SKM-1 (cell line): ENCODE results near the gene NEDD4L.

Experiments
- DNase-seq: peaks from one replicate; lab custom pipeline; 2025; ENCODE audit not compliant: unreplicated experiment; lab: John Stamatoyannopoulos, UW

The NEDD4L gene

GRCh38 chr18:58051765-58052460 is 7.9 kb downstream of the NEDD4L start:
- no peak for DNase-seq

DNA sequence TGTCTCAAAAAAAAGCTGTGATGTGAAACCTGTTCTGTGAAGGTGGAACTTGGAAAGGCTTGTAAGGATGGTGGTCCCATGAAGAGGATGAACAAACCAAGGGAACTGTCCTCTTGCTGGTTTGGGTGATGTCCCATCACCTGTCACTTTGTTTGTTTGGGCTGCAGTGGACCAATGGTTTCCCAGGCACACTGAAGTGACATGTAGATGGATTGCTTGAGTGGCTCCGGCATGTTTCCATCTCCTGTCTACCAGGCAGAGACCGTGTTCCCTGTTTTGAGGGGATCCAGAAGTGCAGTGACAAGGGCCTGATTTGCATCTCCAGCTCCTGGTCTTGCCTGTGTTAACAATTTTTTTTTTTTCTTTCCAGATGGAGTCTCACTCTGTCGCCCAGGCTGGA is 8.9 kb downstream of the NEDD4L start:
- no peak for DNase-seq

- DNase-seq, result no peak
Measured at GRCh38 chr18:58054041-58054781, 10.2 kb downstream of the NEDD4L start.

DNA sequence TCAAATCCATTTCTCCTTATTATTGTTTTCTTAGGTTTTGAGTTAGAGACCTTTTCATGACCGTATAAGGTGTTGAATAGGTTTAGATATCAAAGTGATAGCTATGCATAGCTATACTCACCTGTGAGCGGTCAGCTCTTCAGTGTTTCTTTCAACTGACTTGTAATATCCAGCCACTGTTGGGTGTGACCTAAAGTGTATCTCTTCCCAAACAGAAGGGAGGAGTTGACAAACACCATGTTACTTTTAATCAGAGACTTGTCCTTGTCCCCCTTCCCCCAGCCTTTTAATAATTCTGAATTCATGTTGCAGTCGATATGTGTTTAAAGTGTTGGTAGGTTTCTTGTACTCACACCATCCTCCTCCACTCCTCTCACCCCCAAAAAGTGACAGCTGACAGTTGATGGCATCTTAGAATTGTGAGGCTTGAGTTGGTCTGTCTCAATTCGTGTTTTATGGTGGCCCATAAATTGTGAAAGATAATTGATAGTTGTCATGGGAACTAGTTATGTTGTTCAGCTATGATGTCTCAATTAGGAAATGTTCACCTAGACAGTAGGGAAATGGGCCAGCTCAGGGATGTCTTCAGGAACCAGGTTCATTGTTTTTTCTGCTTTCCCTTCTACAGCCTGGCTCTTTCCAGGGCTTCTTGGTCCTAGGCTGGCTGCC is 12.0 kb downstream of the NEDD4L start:
- DNase-seq, result no peak

DNA sequence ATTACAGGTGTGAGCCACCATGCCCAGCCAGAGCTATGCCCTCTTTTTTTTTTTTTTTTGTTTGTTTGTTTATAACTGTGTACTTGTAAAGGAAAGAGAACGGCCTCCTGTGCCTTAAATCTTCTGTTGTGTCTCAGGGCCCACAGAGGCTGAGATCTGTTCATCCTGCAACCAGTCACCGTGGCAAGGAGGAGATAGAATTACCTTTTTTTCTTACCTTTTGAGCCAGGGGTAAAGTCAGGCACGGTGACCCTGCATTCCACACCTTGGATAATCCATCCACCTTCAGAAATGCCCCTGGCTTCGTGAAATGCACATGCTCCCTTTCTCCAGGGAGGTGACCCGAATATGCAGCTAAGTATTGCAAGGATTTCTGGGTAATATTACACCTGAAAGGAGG is 12.8 kb downstream of the NEDD4L start:
- no peak for DNase-seq

- no peak for DNase-seq
Measured at GRCh38 chr18:58057291-58057965, 13.4 kb downstream of the NEDD4L start.

DNA sequence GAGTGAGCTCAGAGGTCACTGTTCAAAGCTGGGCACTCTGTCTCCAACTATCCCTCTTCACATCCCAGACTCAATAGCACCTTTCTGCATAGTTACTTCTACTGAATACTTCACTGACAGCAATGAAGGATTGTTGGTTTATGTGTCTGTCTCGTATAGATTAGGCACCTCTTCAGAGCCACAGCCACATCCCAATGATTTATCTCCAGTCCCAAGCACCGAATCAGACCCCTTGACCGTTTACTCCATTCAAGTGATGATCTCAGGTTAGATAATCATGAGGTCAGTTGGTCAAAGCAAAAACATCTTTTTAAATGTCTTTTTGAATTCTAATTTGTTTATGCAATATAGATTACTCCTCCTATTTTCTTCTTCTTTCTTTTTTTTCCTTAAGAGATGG is 14.7 kb downstream of the NEDD4L start:
- no peak for DNase-seq

DNA sequence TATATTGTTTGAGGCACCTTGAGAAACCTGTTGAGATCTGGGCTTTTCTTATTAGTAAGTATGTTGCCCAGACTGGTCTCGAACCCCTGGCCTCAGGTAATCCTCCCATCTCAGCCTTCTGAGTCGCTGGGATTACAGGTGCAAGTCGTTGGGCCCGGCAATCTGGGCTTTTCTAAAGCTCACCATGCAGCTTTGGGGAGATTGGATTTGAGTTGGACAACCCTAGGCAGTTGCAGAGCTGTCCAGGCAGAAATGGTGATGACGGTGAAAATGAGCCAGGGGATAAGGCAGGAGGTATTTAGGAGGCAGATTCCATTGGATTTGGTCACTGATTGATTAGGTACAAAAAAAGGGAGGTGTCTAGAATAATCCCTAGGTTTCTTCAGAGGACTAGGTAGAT is 16.2 kb downstream of the NEDD4L start:
- DNase-seq, result no peak

DNA sequence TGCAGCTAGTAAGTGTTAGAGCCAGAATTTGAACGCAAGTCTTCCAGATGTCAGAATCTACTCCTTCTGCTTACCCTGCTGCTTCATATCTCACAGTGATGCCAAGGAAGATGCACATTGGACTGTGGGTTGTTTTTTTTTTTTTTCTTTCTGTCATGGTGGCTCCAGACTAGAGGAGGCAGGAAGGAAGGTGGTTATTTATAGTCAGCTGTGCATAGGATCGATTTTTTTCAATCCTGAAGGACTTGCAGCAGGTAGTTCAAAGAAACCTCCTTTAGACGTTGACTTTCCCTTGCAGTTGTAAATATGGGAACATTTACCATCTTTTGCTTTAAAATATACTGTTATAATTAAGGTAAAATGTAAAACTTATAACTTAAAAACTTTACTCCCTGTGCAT is 17.3 kb downstream of the NEDD4L start:
- no peak for DNase-seq

DNA sequence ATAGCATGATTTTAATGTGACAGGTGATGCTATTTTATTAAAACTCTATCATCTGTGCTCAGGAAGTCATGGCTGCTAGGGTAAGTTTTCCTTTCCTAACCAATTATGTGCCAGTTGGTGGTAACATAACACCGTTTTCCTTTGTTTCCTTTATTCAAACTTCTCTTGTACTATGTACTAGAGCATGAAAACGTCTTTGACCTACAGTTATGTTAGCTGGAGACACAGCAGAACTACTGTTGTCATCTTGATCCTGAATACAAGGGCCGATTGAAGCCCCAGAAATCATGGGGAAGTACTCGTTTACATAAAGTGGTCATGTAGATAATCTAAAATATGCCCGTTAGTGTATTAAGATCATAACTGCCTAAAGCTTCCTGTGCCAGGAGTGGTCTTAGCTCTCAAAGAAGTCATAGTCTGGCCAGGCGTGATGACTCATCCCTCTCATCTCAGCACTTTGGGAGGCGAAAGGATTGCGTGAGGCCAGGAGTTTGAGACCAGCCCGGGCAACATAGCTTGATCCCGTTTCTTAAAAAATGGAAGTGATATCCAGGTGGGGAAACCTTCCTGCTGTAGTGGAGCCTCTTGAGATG is 20.5 kb downstream of the NEDD4L start:
- DNase-seq, result no peak

DNA sequence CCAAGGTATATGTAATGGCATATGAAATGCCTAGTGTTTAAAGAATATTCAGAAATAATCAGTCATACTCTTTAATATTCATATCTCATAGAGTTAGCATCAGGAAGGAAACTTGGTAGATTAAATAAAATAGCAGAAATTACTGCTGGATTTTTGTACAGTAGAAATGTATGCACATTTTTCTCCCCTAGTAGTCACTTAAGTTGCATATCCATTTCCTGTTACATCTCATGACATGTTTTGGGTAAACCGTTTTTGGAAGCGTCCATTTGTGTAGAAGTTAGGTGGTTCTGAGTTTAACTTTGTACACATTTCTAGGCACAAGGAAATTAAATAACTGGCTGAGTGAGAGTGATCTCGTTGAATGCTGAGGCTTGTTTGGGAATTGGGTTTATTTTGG is 21.9 kb downstream of the NEDD4L start:
- DNase-seq, result no peak

DNA sequence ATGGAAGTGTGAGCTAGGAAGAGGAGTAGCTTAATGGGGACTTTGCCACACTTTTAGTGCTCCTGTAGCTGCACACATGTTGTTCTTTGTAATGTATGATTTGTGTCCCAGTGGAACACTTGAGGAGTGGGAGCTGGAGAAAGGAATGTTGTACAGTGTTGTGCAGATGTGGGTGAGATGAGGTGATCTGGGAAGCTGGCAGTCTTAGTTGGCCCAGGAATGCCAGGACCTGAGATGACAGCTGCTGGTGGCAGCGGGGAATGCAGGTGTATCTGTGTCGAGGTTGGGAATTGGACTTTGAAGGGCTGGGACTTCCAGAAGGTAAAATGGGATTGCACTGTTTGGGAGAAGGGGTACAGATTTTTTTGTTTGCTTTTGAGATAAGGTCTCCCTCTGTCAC is 23.6 kb downstream of the NEDD4L start:
- DNase-seq, result no peak

DNA sequence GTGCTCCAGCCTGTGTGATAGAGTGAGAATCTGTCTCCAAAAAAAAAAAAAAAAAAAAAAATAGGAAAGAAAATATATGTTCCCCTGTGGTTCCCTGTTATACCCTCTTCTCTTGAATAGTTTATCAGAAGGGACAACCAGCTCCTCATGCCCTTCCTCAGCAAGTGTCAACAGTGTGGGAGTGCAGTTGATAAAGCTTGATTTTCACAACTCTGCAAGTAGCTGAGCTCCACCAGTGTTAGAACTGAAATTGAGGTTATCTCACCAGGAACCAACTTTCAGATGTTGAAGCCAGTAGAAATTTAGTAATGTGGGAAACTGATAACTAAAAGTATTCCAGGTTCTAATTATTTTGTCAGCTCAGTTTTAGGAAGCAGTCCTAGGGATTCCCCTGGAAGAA is 25.1 kb downstream of the NEDD4L start:
- DNase-seq, result no peak

DNA sequence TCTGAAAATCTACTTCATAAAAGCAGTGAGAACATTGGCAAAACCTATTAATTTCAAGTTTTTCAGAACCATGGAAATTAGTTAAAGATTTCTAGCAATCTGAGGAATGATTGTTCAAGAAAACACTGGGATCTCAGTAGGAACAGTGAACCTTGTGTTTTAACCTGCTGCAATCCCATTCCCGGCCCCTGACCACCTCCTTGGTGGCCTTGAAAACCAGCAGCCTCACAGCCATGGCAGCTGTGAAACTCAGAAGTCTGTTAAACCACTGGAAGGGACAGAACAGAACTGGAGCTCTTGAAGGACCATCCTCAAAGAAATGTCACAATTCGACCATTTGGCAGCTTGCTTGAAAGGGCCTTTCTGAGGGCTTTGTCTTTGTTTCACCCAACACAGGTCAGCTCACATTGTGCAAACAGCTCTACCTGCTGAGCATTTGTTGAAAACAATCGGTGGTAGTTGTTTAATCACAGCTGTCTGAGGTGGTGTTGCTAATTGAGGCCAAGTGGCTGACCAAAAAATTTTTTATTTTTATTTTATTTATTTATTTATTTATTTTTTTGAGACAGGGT is 25.8 kb downstream of the NEDD4L start:
- no peak for DNase-seq

- DNase-seq, result no peak
Measured at GRCh38 chr18:58076052-58076451, 32.0 kb downstream of the NEDD4L start.

DNA sequence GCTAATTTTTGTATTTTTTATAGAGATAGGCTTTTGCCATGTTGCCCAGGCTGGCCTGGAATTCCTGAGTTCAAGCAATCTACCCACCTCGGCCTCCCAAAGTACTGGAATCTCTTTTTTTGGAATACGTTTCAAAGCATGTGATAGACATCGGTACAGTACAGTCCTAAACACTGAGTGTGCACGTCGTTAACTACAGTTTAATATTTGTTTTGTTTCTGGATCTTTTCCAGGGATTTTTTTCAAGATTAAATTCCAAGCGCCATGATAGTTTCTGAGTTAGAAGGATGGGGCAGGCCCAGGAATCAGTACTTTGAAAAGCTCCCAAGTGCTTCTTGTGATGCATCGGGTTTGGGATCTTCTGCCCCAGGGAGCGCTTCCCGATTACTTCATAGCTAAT is 33.3 kb downstream of the NEDD4L start:
- DNase-seq, result no peak

DNA sequence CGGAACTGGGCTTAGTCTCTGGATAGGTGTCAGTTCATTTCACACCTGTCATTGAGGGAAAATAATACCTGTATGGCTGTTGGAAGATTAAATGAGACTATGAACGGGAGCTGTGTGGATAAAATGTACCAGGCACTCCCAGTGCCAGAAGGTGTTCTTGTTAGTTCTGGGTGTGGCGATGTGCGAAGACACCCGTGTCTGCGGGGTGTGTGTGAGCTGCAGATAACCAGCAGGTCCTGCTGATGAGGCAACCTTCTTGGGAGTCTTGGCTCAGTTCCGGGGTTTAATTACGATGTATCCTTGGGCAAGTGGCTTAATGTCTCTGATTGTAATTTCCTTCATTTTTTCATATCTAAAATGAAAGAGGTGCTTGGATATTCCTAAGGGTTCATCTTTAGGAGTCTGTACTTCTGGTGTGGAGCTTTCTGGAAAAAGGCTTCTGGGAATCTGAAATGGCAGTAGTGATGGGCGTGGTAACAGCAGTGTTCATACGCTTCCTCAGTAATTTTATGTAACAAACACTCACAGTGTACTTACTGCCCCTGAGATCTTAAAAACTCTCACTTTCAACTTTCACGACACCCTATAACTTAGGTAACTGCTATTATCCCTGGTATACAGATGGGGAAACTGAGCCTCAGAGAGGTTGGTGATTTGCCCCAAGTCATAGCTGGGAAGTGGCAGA is 35.0 kb downstream of the NEDD4L start:
- no peak for DNase-seq

DNA sequence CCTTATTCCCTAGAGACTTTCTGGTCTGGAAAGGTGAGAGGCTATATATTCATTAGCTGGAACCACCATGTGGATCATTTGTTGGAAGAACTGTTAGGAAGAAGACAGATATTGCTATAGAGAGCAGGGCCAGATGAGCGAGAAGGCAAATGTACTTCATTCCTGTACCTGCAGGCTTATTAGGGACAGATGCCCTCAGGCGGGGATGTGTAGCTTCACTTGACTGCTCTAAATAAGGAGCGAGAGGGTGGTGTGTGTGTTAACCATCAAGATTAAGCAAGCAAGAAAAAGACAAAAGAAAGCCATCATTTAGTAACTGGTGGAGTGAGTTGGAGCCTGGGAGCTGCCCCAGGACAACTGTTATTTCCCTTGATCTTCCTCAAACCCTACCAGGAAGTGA is 36.4 kb downstream of the NEDD4L start:
- no peak for DNase-seq

GRCh38 chr18:58087928-58088690 is 44.1 kb downstream of the NEDD4L start:
- no peak for DNase-seq

GRCh38 chr18:58088691-58089065 is 44.7 kb downstream of the NEDD4L start:
- no peak for DNase-seq
